ENCODE measurements around the gene GOLM1. TPM values are rescaled to one million over a fixed set of nuclear protein-coding genes. Genes with fewer than 3 reads are reported as not detected.

Gene GOLM1
- total and polyA plus RNA-seq, 2 of the 4 experiments (the other 2 are of a cell fraction) = 54.8 to 59.2 TPM

DNA sequence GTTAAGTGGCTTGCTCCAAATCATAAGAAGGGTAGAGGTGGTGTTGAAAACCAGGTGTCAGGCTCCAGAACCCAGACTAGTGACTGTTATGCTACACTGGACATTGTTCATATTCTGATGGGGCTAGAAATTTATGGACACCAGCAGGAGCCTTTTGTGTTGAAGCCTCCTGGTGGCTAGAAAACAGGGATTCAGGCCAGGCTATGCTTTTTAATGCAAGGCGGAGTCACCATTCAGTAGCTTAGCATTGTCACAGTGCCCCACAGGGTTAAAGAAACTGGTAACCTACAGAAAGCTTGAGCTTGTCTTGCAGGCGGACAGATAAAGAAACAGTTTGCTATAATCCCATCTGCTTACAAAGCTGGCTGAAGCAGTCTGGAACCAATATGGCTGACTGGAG lies 23.0 kb upstream of the GOLM1 start:
- Histone ChIP-seq H4K5ac (ENCODE audit: low read depth, low read length) (no peak overlapping the region), H2AFZ (replicated peaks; ENCODE audit: low read length, poor library complexity) (no peak overlapping the region), H3K4me2 (ENCODE audit: low read depth, low read length) (no peak overlapping the region), H3K23ac (ENCODE audit: low read depth, low read length) (no peak overlapping the region), H2BK20ac (ENCODE audit: low read depth, low read length) (no peak overlapping the region), H3K4ac (ENCODE audit: low read depth, low read length) (no peak overlapping the region), H3K14ac (replicated peaks; ENCODE audit: low read depth, low read length) (no peak overlapping the region), H3K36me3 (ENCODE audit: control insufficient read depth, insufficient read depth, low read length) (no peaks in the 10 kb centered on the region), H3K79me1 (ENCODE audit: low read depth in 1 of 2, low read length in 2 of 2) (no peaks in the 10 kb centered on the region), H3K27me3 (ENCODE audit: control insufficient read depth, insufficient read depth, low read length) (peaks cover 2% of the 10 kb centered on the region), H2BK5ac (ENCODE audit: low read depth, low read length, poor library complexity, severe bottlenecking) (no peak overlapping the region), H3K56ac (ENCODE audit: extremely low read depth, insufficient read depth, low read length) (no peak overlapping the region), H3K4me1 (ENCODE audit: control insufficient read depth, insufficient read depth, low read length) (peaks cover 2% of the 10 kb centered on the region), H2AK5ac (ENCODE audit: low read depth, low read length) (no peak overlapping the region), H4K8ac (ENCODE audit: low read depth in 2 of 2, low read length in 2 of 2) (no peak overlapping the region), H2AK9ac (replicated peaks; ENCODE audit: low read depth, low read length, poor library complexity) (no peak overlapping the region), H2BK120ac (ENCODE audit: low read depth, low read length) (no peak overlapping the region), H3K4me3 (ENCODE audit: insufficient read depth, low read depth, low read length) (no peak overlapping the region), H3K9ac (ENCODE audit: low read depth, low read length) (no peak overlapping the region), H4K91ac (ENCODE audit: insufficient read depth, low read depth, low read length) (no peak overlapping the region), H3K9me3 (ENCODE audit: control insufficient read depth, insufficient read depth, low read length) (no peaks in the 10 kb centered on the region), H3K9me1 (ENCODE audit: insufficient read depth, low read length) (no peaks in the 10 kb centered on the region), H2BK15ac (ENCODE audit: low read depth, low read length) (no peak overlapping the region), H3K18ac (ENCODE audit: low read depth, low read length) (no peak overlapping the region), H3K27ac (ENCODE audit: insufficient read depth, low read length) (no peak overlapping the region), H4K20me1 (ENCODE audit: insufficient read depth, low read length) (no peaks in the 10 kb centered on the region)
- CTCF ChIA-PET = no interaction called here
- dilution Hi-C loops (cut with HindIII; ENCODE audit: low sequenced_read_pairs, unreplicated experiment) (no loop called here), intact Hi-C loops (cut with micrococcal nuclease) (no loop called here), in situ Hi-C loops (cut with MboI; ENCODE audit: low sequenced_read_pairs) (no loop called here)
- WGBS, 2 experiments (ENCODE audit: extremely low coverage in 2 of 2, insufficient read length in 1 of 2) = 43% methylated on average over 1 of the region's 2 CpGs; no CpG with 5 or more reads in 1 of the 2 experiments
- no peak for DNase-seq
- no peak for ATAC-seq (ENCODE audit: low read depth)
- no TSS peak for BruUV-seq (replicated peaks)
- TF ChIP-seq CTCF (conservative IDR thresholded peaks at IDR 0.05; ENCODE audit: low read depth, low read length) (no peak), FOS (IDR thresholded peaks at IDR 0.05; ENCODE audit: low read depth, low read length) (no peak), RFX5 (IDR thresholded peaks at IDR 0.05; ENCODE audit: low read depth, low read length) (no peak), POLR2A (IDR thresholded peaks at IDR 0.05; ENCODE audit: low read depth, low read length) (no peak), RAD21 (IDR thresholded peaks at IDR 0.05; ENCODE audit: low read length) (no peak), RCOR1 (IDR thresholded peaks at IDR 0.05; ENCODE audit: insufficient replicate concordance, low read length) (no peak), MAZ (IDR thresholded peaks at IDR 0.05; ENCODE audit: borderline replicate concordance, low read depth, low read length) (no peak), USF2 (IDR thresholded peaks at IDR 0.05; ENCODE audit: low read depth, low read length) (no peak), ELK1 (IDR thresholded peaks at IDR 0.05; ENCODE audit: borderline replicate concordance, low read depth, low read length) (no peak), NFE2L2 (IDR thresholded peaks at IDR 0.05; ENCODE audit: low read depth, low read length) (no peak), MAFK (IDR thresholded peaks at IDR 0.05; ENCODE audit: low read depth, low read length) (no peak), MXI1 (IDR thresholded peaks at IDR 0.05; ENCODE audit: borderline replicate concordance, low read depth, low read length) (no peak), CEBPB (IDR thresholded peaks at IDR 0.05; ENCODE audit: low read depth, low read length) (no peak), SMC3 (IDR thresholded peaks at IDR 0.05; ENCODE audit: low read depth, low read length) (no peak), CHD1 (IDR thresholded peaks at IDR 0.05; ENCODE audit: low read depth, low read length) (no peak), BHLHE40 (IDR thresholded peaks at IDR 0.05; ENCODE audit: low read depth, low read length) (no peak)
- POLR2A ChIA-PET (ENCODE audit: unreplicated experiment) = no interaction called here

Measured in IMR-90 (cell line).